NCI-H2107 treated with DMSO at 0.1 percent for 48 hours (cell line): ENCODE measurements around the gene SRGAP1.
"Not testable (repeated sequence)": the region's sequence is repeated elsewhere in the genome, so short reads cannot be mapped to it uniquely, and the experiment has no call there.

Source experiments
- DNase-seq: peaks from one replicate; lab custom pipeline; 2025; ENCODE audit not compliant: unreplicated experiment; lab: John Stamatoyannopoulos, UW

SRGAP1 gene

GRCh38 chr12:63867053-63867452, 22.6 kb downstream of the SRGAP1 start:
- DNase-seq = no peak

GRCh38 chr12:63869656-63870055, 25.2 kb downstream of the SRGAP1 start:
- DNase-seq = no peak

GRCh38 chr12:63870838-63871237, 26.3 kb downstream of the SRGAP1 start:
- DNase-seq = no peak

- DNase-seq = no peak
Measured at GRCh38 chr12:63874897-63875480, 30.5 kb downstream of the SRGAP1 start.

- DNase-seq = no peak
Measured at GRCh38 chr12:63875703-63876102, 31.2 kb downstream of the SRGAP1 start.

- no peak for DNase-seq
Measured at GRCh38 chr12:63876980-63877379, 32.5 kb downstream of the SRGAP1 start.

GRCh38 chr12:63877693-63878092, 33.2 kb downstream of the SRGAP1 start:
- DNase-seq = no peak

- not testable (repeated sequence) for DNase-seq
Measured at GRCh38 chr12:63880235-63880634, 35.7 kb downstream of the SRGAP1 start.

GRCh38 chr12:63880742-63881263, 36.3 kb downstream of the SRGAP1 start:
- no peak for DNase-seq

GRCh38 chr12:63882844-63883243, 38.3 kb downstream of the SRGAP1 start:
- peak; percentile 84 for DNase-seq

GRCh38 chr12:63885401-63885800, 40.9 kb downstream of the SRGAP1 start:
- DNase-seq = no peak

GRCh38 chr12:63888908-63889635, 44.6 kb downstream of the SRGAP1 start:
- no peak for DNase-seq

GRCh38 chr12:63889721-63890509, 45.4 kb downstream of the SRGAP1 start:
- no peak for DNase-seq

GRCh38 chr12:63893170-63893569, 48.7 kb downstream of the SRGAP1 start:
- DNase-seq = no peak

GRCh38 chr12:63894132-63894531, 49.6 kb downstream of the SRGAP1 start:
- no peak for DNase-seq

- no peak for DNase-seq
Measured at GRCh38 chr12:63895841-63896240, 51.3 kb downstream of the SRGAP1 start.

GRCh38 chr12:63897931-63898330, 53.4 kb downstream of the SRGAP1 start:
- no peak for DNase-seq

GRCh38 chr12:63898764-63899337, 54.4 kb downstream of the SRGAP1 start:
- DNase-seq = no peak

- no peak for DNase-seq
Measured at GRCh38 chr12:63899396-63899795, 54.9 kb downstream of the SRGAP1 start.

- DNase-seq = no peak
Measured at GRCh38 chr12:63900922-63901793, 56.7 kb downstream of the SRGAP1 start.
